ENCODE data around the gene ACTA2. TPM values are rescaled to one million over a fixed set of nuclear protein-coding genes. Genes with fewer than 3 reads are reported as not detected.

Gene ACTA2
- total RNA-seq, 3 donors from 2014 or later (not counting 1 experiment from before 2014, with no cell fraction given): 5.0 to 13.1 (median 7.4) TPM

DNA sequence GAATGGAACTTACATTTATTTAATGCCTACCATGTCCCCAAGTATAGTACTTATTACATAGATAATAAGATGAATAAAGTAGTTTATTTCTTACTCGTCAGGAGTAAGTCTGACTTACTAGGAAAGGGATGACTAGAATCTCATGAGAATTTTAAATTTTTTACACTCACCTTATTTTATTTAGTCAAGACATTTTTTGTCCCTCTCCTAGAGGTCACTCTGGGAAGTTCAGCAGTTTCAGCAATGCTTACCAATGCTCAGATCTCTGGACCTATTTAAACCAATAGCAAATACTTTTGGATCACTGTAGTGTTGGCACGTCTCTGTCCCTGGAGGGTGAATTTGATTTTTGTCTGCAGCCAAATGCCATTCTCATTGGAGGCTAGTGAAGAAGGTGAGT, 10.7 kb upstream of the ACTA2 start:
- Mint-ChIP-seq H3K36me3 (no peaks in the 10 kb centered on the region), H3K27me3 (ENCODE audit: low read depth in 2 of 2) (no peaks in the 10 kb centered on the region), H3K27ac (no peak overlapping the region), H3K9me3 (no peaks in the 10 kb centered on the region), H3K4me1 (peaks cover 16 to 23% of the 10 kb centered on the region in 2 donors), H3K4me3 (no peak overlapping the region)
- TF ChIP-seq, protein P1, sequence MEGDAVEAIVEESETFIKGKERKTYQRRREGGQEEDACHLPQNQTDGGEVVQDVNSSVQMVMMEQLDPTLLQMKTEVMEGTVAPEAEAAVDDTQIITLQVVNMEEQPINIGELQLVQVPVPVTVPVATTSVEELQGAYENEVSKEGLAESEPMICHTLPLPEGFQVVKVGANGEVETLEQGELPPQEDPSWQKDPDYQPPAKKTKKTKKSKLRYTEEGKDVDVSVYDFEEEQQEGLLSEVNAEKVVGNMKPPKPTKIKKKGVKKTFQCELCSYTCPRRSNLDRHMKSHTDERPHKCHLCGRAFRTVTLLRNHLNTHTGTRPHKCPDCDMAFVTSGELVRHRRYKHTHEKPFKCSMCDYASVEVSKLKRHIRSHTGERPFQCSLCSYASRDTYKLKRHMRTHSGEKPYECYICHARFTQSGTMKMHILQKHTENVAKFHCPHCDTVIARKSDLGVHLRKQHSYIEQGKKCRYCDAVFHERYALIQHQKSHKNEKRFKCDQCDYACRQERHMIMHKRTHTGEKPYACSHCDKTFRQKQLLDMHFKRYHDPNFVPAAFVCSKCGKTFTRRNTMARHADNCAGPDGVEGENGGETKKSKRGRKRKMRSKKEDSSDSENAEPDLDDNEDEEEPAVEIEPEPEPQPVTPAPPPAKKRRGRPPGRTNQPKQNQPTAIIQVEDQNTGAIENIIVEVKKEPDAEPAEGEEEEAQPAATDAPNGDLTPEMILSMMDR (IDR thresholded peaks at IDR 0.05): no peak
- ATAC-seq (no peak), DNase-seq (no peak)
- WGBS (ENCODE audit: insufficient coverage): 100% methylated on average over 1 of the region's 2 CpGs
- intact Hi-C loops (cut with micrococcal nuclease): no loop called here
- H3K36me3 ChIP-seq (ENCODE audit: control insufficient read depth, insufficient read depth, low read length): no peaks in the 10 kb centered on the region
- no peak overlapping the region for H3K27ac ChIP-seq (ENCODE audit: low read length)
- H3K4me1 ChIP-seq (ENCODE audit: control insufficient read depth, insufficient read depth, low read length): peaks cover 2% of the 10 kb centered on the region
- no peaks in the 10 kb centered on the region for H3K9me3 ChIP-seq (ENCODE audit: control insufficient read depth, insufficient read depth, low read length)
- no peaks in the 10 kb centered on the region for H3K27me3 ChIP-seq (ENCODE audit: control insufficient read depth, insufficient read depth, low read length)
- H3K4me3 ChIP-seq (ENCODE audit: low read length): no peak overlapping the region

DNA sequence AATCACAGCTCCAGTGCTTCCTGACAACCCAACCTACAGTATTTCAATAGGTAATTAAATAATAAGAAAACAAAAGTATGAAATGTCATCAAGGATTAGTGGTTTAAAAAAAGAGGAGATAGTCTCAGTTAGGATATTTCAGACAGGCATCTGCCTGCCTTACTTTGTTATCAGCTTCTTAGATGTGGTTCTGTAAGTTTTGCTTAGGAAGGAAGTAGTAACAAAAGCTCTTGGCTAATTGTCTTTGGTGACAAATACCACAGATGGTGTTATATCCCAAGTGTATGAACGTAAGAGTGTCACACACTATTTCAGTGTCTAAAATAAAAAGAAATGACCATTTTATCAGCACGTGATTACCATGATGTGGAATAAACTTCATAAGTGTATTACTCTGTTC, 9.8 kb upstream of the ACTA2 start:
- Mint-ChIP-seq H3K27me3 (ENCODE audit: low read depth in 2 of 2) (no peaks in the 10 kb centered on the region), H3K4me1 (peaks cover 16 to 23% of the 10 kb centered on the region in 2 donors), H3K27ac (peak overlapping the region; percentile 56 to 69), H3K9me3 (no peaks in the 10 kb centered on the region), H3K4me3 (peak overlapping the region; percentile 17), H3K36me3 (no peaks in the 10 kb centered on the region)
- H3K27me3 ChIP-seq (ENCODE audit: control insufficient read depth, insufficient read depth, low read length): no peaks in the 10 kb centered on the region
- H3K36me3 ChIP-seq (ENCODE audit: control insufficient read depth, insufficient read depth, low read length): no peaks in the 10 kb centered on the region
- H3K27ac ChIP-seq (ENCODE audit: low read length): no peak overlapping the region
- peak; percentile 54 to 78 (median 63) for ATAC-seq
- H3K9me3 ChIP-seq (ENCODE audit: control insufficient read depth, insufficient read depth, low read length): no peaks in the 10 kb centered on the region
- H3K4me3 ChIP-seq (ENCODE audit: low read length): no peak overlapping the region
- intact Hi-C loops (cut with micrococcal nuclease): no loop called here
- no CpG with 5 or more reads among the region's 2 CpGs for WGBS (ENCODE audit: insufficient coverage)
- TF ChIP-seq, protein P1 (IDR thresholded peaks at IDR 0.05): no peak
- DNase-seq: peak in 1 of 2 donors; percentile 42
- peaks cover 2% of the 10 kb centered on the region for H3K4me1 ChIP-seq (ENCODE audit: control insufficient read depth, insufficient read depth, low read length)

DNA sequence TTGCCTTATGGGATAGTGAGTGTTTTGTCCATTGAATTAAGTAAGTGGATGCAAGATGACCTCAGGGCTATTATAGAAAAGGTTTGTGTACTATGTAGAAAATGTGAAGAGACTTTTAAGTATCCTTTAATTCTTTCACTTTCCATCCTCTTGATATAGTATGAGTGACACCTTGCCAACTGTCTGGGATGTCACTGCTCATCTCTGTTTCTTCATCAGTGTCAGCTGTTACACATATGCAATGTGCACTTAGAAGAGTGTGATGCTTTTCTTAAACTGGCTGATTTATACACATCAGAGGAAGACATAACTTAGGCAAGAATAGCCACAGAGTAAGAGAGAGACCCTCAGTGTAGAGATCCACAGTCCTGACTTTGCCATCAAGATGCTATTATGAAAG, 8.7 kb upstream of the ACTA2 start:
- TF ChIP-seq, protein P1 (IDR thresholded peaks at IDR 0.05): no peak
- Mint-ChIP-seq H3K4me3 (no peak overlapping the region), H3K27ac (no peak overlapping the region), H3K9me3 (no peaks in the 10 kb centered on the region), H3K4me1 (peaks cover 16 to 23% of the 10 kb centered on the region in 2 donors), H3K36me3 (no peaks in the 10 kb centered on the region), H3K27me3 (ENCODE audit: low read depth in 2 of 2) (no peaks in the 10 kb centered on the region)
- H3K36me3 ChIP-seq (ENCODE audit: control insufficient read depth, insufficient read depth, low read length): no peaks in the 10 kb centered on the region
- DNase-seq: no peak
- H3K9me3 ChIP-seq (ENCODE audit: control insufficient read depth, insufficient read depth, low read length): no peaks in the 10 kb centered on the region
- ATAC-seq: peak in 1 of 3 donors; percentile 25
- no peak overlapping the region for H3K27ac ChIP-seq (ENCODE audit: low read length)
- H3K4me3 ChIP-seq (ENCODE audit: low read length): no peak overlapping the region
- no peaks in the 10 kb centered on the region for H3K27me3 ChIP-seq (ENCODE audit: control insufficient read depth, insufficient read depth, low read length)
- peaks cover 2% of the 10 kb centered on the region for H3K4me1 ChIP-seq (ENCODE audit: control insufficient read depth, insufficient read depth, low read length)
- intact Hi-C loops (cut with micrococcal nuclease): no loop called here

GRCh38 chr10:88960802-88961201, 8.2 kb upstream of the ACTA2 start:
- no peak overlapping the region for H3K27ac Mint-ChIP-seq
- TF ChIP-seq, protein P1 (IDR thresholded peaks at IDR 0.05): no peak
- WGBS (ENCODE audit: insufficient coverage): no CpG with 5 or more reads among the region's 1 CpG
- no peaks in the 10 kb centered on the region for H3K27me3 ChIP-seq (ENCODE audit: control insufficient read depth, insufficient read depth, low read length)
- H3K27me3 Mint-ChIP-seq (ENCODE audit: low read depth in 2 of 2): no peaks in the 10 kb centered on the region
- H3K36me3 ChIP-seq (ENCODE audit: control insufficient read depth, insufficient read depth, low read length): no peaks in the 10 kb centered on the region
- ATAC-seq (no peak), DNase-seq (no peak)
- no peak overlapping the region for H3K4me3 ChIP-seq (ENCODE audit: low read length)
- H3K27ac ChIP-seq (ENCODE audit: low read length): no peak overlapping the region
- peaks cover 16 to 23% of the 10 kb centered on the region in 2 donors for H3K4me1 Mint-ChIP-seq
- no peaks in the 10 kb centered on the region for H3K9me3 Mint-ChIP-seq
- H3K9me3 ChIP-seq (ENCODE audit: control insufficient read depth, insufficient read depth, low read length): no peaks in the 10 kb centered on the region
- no peak overlapping the region for H3K4me3 Mint-ChIP-seq
- intact Hi-C loops (cut with micrococcal nuclease): no loop called here
- H3K4me1 ChIP-seq (ENCODE audit: control insufficient read depth, insufficient read depth, low read length): peaks cover 2% of the 10 kb centered on the region
- H3K36me3 Mint-ChIP-seq: no peaks in the 10 kb centered on the region
